ENCODE results near the gene GARRE1.
"Not testable (repeated sequence)": the region's sequence is repeated elsewhere in the genome, so short reads cannot be mapped to it uniquely, and the experiment has no call there.

GARRE1 gene

DNA sequence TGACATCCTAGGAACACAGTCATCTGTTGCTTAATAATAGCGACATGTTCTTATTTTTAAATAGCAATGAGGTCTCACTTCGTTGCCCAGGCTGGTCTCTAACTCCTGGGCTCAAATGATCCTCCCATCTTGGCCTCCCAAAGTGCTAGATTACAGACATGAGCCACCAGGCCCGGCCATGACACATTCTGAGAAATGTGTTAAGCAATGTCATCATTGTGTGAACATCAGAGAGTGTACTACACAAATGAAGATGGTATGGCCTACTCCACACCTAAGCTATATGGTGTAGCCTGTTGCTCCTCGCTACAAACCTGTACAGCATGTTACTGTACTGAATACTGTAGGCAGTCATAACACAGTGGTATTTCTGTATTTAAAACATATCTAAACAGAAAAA lies 24.6 kb upstream of the GARRE1 start:
- DNase-seq, result no peak

- no peak for DNase-seq
These were observed 23.5 kb upstream of the GARRE1 start for GRCh38 chr19:34230820-34231219.

- no peak for DNase-seq
These were observed 22.9 kb upstream of the GARRE1 start for GRCh38 chr19:34231439-34231838.

GRCh38 chr19:34232566-34233481 lies 21.5 kb upstream of the GARRE1 start:
- no peak for DNase-seq

DNA sequence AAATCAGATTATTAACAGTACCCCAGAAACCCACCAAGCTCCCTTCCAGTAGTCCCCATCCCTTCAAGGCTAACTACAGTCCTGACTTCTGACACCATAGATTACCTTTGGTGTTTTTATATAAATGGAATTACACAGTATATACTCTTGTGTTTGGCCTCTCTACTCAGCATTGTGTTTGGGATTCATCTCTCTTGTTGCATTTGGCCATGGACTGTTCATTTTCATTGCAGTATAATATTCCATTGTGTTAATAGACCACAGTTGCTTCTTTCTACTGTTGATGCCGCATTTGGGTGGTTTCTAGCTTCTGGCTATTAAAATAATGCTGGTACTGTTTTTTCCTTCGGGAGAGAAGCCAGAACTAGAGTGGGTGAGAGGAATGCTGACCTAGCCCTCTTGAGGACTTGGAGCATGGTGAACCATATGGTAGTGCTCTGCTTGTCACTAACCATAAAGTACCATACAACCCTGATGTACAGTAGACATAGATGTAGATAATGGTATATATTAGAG lies 18.9 kb upstream of the GARRE1 start:
- DNase-seq, result no peak

DNA sequence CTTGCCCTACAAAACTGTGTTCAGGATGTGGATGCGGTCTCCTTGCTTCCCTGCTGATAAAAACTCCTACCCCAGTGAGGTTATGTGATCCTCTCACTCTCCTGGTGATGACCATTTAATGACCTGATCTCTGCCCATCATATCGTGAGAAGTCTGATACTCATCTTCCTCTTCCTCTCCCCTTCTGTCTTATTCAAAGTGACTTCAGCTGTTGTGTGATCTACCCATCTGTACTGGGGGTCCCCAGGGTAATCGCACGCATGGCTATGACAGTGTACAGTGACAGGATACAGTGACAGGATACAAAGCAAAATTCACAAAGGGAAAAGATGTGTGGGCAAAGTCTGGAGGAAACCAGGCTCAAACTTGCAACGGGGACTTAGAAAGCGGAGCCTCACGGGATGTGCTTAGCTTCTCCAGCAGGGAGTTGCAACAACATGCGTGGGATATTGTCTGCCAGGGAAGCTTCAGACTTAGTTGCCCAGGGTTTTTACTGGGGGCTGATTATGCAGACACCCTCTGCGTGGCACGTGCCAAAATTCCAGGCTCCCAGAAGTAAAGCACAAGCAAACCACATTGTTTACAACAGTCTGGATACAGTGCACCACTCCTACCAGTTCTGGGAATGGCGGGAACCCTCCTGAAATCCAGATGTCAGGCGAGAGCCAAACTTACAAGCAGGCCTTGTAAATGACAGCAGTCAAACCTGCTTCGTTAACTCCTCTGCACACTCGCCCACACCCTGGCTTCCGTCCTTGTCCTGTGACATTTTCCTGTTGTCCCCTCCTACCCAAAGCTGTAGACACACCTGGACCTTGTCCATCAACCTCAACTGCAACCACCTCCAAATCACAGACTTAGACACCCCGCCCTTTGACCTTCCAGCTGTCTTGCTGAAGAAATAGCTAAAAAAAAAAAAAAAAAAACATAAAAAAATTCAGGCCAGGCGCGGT lies 18.0 kb upstream of the GARRE1 start:
- no peak for DNase-seq

GRCh38 chr19:34237283-34237682 lies 17.1 kb upstream of the GARRE1 start:
- DNase-seq, result no peak

- DNase-seq, result no peak
These were observed 16.4 kb upstream of the GARRE1 start for GRCh38 chr19:34237939-34238338.

DNA sequence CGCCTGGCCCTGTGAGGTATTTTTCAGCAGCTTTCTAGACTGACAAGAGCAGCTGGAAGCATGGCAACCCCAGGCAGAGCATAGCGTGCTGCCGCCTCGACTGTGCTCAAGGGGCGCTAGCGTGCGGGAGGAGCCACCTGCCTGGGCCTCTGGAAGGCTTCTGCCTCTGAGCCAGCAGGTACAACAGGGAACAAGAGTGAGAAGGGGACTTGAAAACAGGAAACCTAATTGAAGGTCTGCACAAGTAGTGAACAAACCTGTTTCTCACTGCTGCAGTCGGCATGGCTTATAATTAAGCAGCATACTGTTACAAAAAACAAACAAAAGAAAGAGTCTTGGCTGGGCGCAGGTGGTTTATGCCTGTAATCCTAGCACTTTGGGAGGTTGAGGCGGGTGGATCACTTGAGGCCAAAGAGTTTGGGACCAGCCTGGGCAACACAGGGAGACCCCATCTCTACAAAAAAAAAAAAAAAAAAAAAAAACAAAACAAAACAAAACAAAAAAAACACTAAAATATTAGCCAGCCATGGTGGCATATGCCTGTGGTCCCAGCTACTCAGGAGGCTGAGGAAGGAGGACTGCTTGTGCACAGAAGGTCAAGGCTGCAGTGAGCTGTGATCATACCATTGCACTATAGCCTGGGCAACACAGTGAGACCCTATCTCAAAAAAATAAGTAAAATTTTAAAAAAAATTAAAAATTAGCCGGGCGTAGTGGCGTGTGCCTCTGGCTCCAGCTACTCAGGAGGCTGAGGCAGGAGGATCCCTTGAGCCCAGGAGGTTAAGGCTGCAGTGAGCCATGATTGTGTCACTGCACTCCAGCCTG lies 12.6 kb upstream of the GARRE1 start:
- DNase-seq, result no peak

- DNase-seq, result not testable (repeated sequence)
These were observed 11.0 kb upstream of the GARRE1 start for GRCh38 chr19:34243138-34243875.

GRCh38 chr19:34243876-34244578 lies 10.3 kb upstream of the GARRE1 start:
- DNase-seq, result no peak

GRCh38 chr19:34244611-34245299 lies 9.6 kb upstream of the GARRE1 start:
- DNase-seq, result no peak

GRCh38 chr19:34246340-34246739 lies 8.0 kb upstream of the GARRE1 start:
- DNase-seq, result no peak

DNA sequence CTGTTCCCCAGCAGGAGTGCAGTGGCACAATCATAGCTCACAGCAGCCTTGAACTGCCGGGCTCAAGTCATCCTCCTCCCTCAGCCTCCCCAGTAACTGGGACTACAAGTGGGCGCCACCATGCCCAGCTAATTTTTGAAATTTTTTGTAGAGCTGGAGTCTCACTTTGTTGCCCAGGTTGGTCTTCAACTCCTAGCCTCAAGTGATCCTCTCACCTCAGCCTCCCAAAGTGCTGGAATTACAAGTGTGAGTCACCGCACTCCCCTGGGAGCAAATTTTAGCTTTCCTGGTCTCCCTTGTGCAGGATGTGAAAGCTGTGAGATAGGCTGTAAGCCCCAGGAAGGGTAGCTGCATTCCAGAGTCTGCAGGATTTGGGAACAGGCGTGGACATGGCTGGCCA lies 5.4 kb upstream of the GARRE1 start:
- DNase-seq, result no peak

DNA sequence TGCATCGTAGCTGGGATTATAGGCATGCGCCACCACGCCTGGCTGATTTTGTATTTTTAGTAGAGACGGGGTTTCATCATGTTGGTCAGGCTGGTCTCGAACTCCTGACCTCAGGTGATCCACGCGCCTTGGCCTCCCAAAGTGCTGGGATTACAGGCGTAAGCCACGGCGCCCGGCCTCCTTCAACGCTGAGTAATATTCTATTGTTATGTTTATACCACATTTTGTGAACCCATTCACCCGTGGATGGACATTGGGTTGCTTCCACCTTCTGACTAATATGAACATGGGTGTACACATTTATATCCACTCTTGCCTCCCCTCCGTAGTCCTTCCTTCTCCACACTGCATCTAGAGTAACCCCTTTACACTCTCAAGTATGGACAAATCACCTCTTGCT lies 1.2 kb upstream of the GARRE1 start:
- not testable (repeated sequence) for DNase-seq

DNA sequence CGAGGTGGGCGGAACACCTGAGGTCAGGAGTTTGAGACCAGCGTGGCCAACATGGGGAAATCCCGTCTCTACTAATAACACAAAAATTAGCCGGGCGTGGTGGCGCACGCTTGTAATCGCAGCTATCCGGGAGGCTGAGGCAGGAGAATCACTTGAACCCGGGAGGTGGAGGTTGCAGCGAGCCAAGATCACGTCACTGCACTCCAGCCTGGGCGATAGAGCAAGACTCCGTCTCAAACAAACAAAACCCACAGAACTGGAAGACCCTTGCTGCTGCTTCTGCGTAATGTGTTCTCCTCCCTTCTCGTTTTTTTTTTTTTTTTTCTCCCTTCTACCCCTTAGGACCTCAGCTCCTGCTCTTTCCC lies 691 bp upstream of the GARRE1 start:
- DNase-seq, result not testable (repeated sequence)

- peak; percentile 87 for DNase-seq
These were observed 511 bp downstream of the GARRE1 start for GRCh38 chr19:34254698-34255432.

- DNase-seq, result no peak
These were observed 1.2 kb downstream of the GARRE1 start for GRCh38 chr19:34255546-34255945.

GRCh38 chr19:34256835-34257558 lies 2.6 kb downstream of the GARRE1 start:
- no peak for DNase-seq

Measured in right kidney (tissue), 1 donor.